HG02623 (cell line): Measurements from ENCODE around the gene SPAG8.

ENCODE experiments used
- ATAC-seq: cut with Tn5 transposase; IDR thresholded peaks from one replicate; pipeline ENCODE4 v1.9.1; 2021; ENCODE audit warnings: moderate library complexity; ENCODE audit not compliant: unreplicated experiment

The SPAG8 gene, protein sequence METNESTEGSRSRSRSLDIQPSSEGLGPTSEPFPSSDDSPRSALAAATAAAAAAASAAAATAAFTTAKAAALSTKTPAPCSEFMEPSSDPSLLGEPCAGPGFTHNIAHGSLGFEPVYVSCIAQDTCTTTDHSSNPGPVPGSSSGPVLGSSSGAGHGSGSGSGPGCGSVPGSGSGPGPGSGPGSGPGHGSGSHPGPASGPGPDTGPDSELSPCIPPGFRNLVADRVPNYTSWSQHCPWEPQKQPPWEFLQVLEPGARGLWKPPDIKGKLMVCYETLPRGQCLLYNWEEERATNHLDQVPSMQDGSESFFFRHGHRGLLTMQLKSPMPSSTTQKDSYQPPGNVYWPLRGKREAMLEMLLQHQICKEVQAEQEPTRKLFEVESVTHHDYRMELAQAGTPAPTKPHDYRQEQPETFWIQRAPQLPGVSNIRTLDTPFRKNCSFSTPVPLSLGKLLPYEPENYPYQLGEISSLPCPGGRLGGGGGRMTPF

DNA sequence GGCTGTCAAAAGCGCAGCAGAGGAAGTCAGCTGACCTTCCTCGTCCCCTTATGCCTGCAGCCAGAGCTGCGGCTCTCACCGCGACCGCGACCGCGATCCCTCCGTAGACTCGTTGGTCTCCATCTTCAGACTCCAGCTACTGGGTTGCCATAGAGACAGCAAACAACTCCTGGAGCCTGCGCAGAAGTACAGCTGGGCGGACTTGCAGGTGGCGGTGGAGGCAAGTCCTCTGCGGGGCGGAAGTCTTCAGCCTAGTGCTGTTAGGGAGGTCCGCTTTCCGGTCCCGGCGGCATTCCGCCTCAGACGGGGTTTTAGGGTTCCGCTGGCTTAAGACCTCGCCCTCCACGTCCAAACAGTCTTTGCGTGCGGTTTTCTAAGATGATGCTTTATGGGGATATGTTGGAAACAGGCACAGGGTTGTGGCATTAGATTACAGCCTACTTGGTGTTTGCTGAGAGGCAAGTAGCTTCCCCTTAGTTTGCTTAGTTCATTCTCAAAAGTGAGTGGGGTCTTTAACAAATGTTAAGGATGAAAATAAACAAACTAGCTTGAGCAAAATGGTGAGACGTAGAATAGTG lies at the start of gene SPAG8:
SPAG8 (minus strand) TSS at position 238 of the 578 bp plus-strand sequence; CDS start at position 123, 115 bp downstream.
- ATAC-seq = peak; percentile 59

- ATAC-seq = no peak
Observed at GRCh38 chr9:35861161-35861897, 49.3 kb upstream of the SPAG8 start.

GRCh38 chr9:35859990-35860339 lies 47.9 kb upstream of the SPAG8 start:
- no peak for ATAC-seq

GRCh38 chr9:35859310-35859989 lies 47.4 kb upstream of the SPAG8 start:
- ATAC-seq = no peak

DNA sequence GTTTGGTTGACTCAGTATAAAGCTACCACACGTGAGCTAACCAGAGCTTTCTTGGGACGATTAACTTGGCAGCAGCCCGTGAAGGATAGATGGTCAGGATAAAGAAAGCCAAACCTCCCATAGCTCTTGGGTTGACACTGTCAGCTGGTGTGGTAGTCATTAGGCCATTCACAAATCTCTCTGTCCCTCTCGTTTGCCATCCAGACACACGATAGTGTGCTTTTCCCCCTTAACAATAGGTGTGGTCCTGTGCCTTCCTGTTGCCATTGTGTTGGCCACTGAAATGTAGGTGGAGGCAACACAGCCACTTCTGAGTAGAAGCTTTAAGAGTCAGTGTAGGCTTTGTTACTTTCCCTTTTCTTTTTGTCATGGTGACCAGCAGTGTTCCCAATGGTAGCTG lies 46.4 kb upstream of the SPAG8 start:
- no peak for ATAC-seq

- ATAC-seq = no peak
Observed at GRCh38 chr9:35856882-35857281, 44.8 kb upstream of the SPAG8 start.

- no peak for ATAC-seq
Observed at GRCh38 chr9:35856206-35856605, 44.1 kb upstream of the SPAG8 start.

DNA sequence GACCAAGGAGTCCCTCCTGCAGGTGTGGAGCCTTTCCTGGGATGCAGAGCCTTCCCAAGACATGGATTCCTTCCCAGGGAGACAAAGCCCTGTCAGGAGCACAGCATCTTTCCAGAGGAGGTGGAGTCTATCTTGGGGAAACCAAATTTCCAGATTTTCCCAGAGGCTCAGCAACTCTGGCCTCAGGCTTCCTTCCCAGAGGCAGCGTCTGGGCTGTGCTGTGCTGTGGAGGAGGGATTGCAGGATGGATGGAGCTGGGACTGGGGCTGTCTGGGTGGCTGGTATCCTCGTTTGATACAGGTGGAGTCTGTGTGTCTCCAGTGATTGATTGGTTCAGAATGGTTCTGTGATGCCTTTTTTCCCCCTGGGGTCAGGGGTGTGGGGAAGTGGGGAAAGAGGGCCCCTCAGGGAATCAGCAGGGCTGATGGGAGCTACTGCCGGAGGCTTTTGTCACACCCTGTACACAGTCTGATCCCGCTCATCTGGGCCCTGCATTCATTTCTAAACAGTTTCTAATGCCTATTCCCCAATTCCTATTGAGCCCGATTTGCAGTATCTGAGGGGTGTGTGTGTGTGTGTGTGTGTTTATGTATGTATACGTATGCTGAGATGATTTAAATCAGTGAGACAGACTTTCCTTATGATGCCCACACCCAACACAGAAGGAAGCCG lies 42.2 kb upstream of the SPAG8 start:
- ATAC-seq = no peak

DNA sequence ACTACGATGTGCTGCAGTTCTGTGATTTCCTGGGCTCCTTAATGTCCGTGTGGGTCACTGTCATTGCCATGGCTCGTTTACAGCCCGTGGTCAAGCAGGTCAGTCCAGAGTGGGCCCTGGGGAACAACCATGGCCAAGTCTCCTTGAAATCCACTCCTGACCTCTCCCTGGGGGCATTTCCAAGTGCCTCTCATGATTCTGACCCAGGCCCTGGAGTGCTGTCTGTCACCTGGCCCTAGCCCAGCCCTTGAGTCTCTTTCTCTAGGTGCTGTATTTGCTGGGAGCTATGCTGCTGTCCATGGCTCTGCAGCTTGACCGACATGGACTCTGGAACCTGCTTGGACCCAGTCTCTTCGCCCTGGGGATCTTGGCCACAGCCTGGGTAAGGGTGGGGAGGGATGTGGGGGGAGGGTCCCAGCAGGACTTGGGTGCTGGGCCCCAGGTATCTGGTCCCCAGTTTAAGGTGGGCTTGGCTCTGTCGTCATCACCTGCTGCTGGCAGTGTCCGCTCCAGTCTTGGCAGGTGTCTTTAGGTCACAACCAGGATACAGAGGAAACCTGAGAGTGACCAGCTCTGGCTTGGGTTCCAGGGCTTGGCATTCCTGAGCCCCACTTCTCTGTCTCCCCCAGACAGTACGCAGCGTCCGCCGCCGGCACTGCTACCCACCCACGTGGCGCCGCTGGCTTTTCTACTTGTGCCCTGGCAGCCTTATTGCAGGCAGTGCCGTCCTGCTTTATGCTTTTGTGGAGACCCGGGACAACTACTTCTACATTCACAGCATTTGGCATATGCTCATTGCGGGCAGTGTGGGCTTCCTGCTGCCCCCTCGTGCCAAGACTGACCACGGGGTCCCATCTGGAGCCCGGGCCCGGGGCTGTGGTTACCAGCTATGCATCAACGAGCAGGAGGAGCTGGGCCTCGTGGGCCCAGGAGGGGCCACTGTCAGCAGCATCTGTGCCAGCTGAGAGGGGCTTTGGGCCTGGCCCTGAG lies 41.1 kb upstream of the SPAG8 start:
- ATAC-seq = no peak

GRCh38 chr9:35852267-35852815 lies 40.3 kb upstream of the SPAG8 start:
- ATAC-seq = no peak

GRCh38 chr9:35847792-35848572 lies 35.9 kb upstream of the SPAG8 start:
- peak; percentile 89 for ATAC-seq

DNA sequence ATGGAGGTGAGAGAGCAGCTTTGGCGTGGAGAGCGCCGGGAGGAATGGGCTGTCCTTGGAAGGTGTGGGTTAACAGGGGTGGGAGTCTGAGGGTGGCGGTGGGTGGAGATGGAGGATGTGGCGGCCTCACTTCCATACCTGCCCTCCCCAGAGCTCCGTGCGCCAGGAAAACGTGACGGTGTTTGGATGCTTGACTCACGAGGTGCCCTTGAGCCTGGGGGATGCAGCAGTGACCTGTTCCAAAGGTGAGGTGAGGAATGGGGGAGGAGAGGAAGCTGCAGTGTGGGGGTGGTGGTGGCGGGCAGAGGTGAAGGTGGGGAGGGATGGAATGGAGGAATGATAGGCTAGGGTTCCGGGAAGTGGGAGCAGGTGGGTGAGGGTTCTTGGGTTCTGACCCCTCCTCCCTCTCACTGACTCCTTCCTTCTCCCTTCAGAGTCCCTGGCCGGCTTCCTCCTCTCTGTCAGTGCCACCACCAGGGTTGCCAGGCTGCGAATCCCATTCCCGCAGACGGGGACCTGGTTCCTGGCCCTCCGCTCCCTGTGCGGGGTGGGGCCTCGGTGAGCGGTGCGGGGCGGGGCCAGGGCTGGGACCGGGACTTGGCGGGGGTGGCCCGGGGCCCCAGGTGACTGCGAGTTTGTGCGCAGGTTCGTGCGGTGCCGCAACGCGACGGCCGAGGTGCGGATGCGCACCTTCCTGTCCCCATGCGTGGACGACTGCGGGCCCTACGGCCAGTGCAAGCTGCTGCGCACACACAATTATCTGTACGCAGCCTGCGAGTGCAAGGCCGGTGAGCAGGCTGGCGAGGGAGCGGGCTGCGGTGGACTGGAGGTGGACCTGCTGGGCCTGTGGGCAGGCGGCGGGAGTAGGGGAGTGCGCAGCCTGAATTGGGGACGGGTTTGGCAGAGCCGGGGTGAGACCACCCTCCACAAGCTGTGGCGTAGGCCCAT lies 34.0 kb upstream of the SPAG8 start:
- no peak for ATAC-seq

GRCh38 chr9:35844628-35845270 lies 32.7 kb upstream of the SPAG8 start:
- ATAC-seq = no peak

GRCh38 chr9:35842795-35843194 lies 30.7 kb upstream of the SPAG8 start:
- ATAC-seq = peak; percentile 62

DNA sequence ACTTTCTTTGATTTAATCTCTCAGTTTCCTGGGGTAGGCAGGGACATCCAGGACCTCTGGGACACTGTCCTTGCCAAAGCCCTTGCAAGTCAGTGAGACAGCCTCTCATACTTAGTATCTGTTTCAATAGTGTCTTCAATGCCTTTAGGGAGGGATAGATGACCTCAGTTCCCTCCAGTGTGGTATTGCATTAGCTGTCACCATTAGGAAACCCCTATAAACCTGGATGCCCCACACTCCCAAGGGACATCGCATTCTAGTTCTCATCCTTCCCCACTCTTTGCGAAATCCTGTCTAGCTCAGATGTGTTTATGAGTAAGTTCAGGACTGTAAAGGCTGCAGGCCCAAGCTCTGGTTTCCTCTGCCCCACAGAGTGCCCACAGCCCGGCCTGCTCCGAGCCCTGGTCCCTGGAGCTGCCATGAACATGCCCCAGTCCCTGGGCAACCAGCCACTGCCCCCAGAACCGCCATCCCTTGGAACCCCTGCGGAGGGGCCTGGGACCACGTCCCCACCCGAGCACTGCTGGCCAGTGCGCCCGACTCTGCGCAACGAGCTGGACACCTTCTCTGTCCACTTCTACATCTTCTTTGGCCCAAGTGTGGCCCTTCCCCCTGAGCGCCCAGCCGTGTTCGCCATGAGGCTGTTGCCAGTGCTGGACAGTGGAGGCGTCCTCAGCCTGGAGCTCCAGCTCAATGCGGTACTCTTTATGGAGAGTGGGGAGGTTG lies 30.1 kb upstream of the SPAG8 start:
- no peak for ATAC-seq

DNA sequence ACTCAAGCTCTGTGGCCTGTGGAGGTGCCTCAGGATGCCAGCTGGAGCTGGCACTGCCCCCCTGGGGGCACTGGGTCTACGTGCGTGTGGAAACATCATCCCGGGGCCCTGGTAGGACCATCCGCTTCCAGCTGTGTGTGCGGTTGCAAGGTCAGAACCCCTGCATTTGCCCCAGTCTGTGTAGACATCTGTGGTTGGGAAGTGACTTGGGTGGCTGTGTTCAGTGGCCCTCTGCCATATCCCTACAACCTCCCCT lies 29.5 kb upstream of the SPAG8 start:
- ATAC-seq = no peak
